ENCODE results near the gene HOXA10.

HOXA10 gene

GRCh38 chr7:27203365-27203953, 29.3 kb upstream of the HOXA10 start:
- no peak for DNase-seq (ENCODE audit: low spot score)

DNA sequence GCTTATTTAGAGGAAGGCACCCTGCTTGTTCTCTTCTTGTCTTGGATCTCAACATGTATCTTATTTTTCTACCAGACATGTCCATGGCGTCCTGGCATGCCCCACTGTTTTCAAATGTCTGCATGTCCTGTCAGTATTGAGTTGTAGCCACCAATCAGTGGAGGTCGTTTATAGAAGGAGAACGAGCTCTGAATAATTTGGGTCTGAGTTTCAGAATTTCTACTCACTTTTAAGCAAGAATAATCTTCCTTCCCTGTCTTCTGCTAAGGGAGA, 28.7 kb upstream of the HOXA10 start:
- DNase-seq (ENCODE audit: low spot score), result no peak

GRCh38 chr7:27202018-27202861, 28.1 kb upstream of the HOXA10 start:
- no peak for DNase-seq (ENCODE audit: low spot score)

GRCh38 chr7:27201580-27202017, 27.5 kb upstream of the HOXA10 start:
- no peak for DNase-seq (ENCODE audit: low spot score)

- DNase-seq (ENCODE audit: low spot score), result no peak
These were observed 26.9 kb upstream of the HOXA10 start for GRCh38 chr7:27200761-27201579.

DNA sequence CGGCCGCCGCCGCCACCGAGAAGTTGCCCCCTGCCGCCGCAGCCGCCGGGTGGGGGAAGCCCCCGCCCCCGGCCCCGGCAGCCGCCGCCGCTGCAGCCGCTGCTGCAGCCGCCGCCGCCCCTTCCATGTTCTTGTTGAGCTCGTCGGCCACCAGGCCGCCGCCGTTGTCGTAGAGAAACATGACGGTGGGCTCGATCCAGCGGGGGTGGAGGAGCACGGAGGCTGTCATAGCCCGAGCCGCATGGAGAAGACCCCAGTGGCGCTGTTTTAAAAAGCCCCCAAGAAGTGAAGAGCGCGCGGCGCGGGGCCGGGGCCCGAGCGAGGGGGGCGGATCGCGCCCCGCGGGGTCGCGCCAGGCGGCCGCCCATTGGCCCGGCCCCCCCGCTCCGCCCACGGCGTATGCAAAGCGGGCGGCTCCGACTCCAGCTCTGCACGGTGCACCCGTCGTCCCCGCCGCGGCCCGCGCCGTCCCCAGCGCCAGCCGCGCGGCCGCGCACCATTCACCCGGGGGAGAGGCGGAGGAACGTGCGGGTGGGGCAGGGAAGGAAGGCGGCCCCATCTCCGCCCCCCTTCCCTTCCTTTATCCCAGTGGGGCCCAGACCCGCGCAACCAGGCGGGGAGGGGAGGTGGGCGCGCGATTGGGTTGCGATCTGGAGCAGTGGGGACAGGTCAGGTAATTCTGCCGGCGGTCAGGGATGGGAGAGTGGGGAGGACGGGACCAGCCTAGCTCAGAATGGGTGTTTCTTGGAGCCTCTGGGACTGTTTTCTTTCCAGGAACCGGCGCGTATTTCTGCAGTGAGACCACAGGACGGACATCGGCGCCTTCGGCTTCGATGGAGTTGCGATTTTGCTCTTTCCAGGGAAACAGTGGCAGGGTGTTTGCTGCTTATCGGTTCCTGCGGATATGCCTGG, 26.0 kb upstream of the HOXA10 start, which contains the start of gene HOXA13:
HOXA13 (minus strand) TSS at position 243 of the 912 bp plus-strand sequence; CDS start at position 229, 14 bp downstream.
- DNase-seq (ENCODE audit: low spot score), result peak; percentile 88

DNA sequence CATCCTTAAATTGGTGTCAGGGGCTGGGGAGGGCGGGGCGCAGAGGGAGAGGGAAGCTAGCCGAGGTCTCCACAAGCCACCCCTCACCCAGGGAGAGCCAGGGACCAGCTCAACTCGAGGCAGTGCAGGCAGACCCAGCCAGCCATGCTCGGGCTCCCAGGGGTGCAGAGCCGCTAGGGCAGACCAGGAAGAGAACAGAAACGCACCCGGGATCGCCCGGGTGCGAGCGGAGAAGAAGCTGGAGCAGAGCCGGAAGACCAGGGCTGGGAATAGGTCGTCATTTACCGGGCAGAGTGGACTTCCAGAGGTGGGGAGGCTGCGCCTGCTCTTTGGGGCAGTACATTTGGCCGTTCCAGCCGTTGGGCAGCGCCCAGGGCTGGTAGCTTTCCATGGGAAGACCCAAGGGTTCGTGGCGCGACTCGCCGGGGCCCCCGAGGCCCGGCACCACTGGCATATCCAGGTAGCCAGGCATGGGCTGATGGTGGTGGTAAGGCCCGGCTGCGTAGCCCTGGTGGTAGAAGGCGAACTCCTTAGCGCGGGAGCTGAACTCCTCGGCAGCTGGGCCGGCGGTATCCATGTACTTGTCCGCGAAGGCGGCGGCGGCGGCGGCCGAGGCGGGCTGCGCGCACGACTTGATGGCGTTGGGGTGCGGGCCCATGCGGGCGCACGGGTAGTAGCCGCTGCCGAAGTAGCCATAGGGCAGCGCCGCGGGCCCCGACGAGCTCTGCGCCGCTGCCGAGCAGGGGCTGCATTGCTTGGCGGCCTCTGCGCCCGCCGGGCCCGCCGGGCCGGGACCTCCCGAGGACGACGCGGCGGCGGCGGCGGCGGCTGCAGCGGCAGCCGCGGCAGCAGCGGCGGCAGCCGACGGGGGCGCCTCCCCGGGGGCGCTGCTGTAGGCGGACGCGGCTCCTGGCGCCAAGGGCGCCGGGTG, 25.0 kb upstream of the HOXA10 start:
- DNase-seq (ENCODE audit: low spot score), result peak; percentile 63

GRCh38 chr7:27198138-27198841, 24.2 kb upstream of the HOXA10 start:
- no peak for DNase-seq (ENCODE audit: low spot score)

- no peak for DNase-seq (ENCODE audit: low spot score)
These were observed 23.3 kb upstream of the HOXA10 start for GRCh38 chr7:27197137-27198042.

GRCh38 chr7:27196287-27196767, 22.2 kb upstream of the HOXA10 start:
- peak; percentile 59 for DNase-seq (ENCODE audit: low spot score)

GRCh38 chr7:27194686-27195379, 20.7 kb upstream of the HOXA10 start:
- DNase-seq (ENCODE audit: low spot score), result no peak

- no peak for DNase-seq (ENCODE audit: low spot score)
These were observed 19.9 kb upstream of the HOXA10 start for GRCh38 chr7:27194002-27194352.

- no peak for DNase-seq (ENCODE audit: low spot score)
These were observed 19.3 kb upstream of the HOXA10 start for GRCh38 chr7:27193335-27194001.

DNA sequence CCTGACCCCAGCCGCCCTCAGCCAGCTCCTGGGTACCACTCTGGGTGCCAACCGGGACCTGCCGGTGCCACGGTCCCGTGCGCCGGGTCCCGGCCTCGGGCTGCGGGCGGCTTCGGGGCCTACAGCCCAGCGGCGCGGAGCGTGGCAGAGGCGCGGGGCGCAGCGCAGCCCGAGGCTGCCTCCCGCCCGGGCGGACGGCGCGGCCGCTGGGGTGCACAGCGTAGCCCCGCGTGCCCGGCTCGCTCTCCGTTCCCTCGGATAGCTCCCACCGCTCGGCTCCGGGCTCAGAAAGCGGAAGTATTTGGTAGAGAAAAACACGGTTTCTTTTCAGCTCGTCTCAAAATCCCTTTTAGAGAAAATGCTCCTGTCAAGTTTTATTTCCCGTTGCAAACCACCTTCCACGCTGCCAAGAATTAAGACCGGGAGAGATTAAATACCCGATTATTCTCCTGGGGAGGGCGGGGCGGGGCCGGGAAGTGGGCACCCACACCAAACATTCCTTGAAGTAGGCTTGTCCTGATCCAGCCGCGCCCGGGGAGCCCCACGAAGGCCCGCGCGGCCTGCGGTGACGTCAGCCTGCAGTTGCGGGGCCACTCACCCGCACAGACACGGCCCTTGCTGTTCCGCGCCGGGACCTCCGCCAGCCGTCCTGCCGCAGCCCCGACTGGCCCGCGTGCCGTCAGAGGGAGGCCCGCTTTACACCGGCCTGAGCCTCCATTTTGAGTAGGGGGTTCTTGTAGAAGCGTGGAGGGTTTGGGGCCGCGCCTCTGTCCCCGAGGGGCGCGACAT, 18.6 kb upstream of the HOXA10 start:
- DNase-seq (ENCODE audit: low spot score), result peak; percentile 62

DNA sequence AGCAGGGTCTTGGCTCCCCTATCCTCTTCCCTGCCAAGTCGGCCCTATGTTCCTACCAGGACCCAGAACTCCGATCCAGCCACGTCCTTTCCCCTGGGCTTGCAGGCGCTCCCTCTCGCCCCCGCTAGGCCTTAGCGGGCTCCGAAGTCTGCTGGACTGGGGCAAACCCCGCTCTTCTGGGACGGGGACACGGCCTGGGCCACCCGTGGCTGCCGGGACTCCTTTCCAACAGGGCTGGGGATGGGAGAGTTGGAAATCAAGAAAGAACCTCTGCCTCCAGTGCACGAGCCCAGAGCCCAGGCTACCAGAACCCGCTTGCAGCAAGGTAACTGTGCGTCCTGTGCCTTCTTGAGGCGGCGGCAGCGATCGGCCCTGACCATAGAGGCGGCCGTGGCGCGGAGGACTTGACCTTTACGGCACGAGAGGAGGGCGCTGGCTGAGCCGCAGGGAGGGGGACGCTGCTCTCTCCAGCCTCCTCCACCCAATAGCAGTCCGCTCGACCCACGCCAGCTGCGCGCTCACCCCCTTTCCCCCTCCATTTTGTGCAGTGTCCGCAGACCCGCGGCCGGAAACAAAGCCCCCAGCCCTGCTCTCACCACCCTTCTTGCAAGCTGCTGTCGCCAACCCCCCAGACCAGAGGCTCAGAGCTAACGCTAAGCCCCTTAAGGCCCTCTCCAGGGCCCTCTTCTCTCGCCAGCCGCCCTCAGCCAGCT, 17.9 kb upstream of the HOXA10 start:
- DNase-seq (ENCODE audit: low spot score), result no peak

DNA sequence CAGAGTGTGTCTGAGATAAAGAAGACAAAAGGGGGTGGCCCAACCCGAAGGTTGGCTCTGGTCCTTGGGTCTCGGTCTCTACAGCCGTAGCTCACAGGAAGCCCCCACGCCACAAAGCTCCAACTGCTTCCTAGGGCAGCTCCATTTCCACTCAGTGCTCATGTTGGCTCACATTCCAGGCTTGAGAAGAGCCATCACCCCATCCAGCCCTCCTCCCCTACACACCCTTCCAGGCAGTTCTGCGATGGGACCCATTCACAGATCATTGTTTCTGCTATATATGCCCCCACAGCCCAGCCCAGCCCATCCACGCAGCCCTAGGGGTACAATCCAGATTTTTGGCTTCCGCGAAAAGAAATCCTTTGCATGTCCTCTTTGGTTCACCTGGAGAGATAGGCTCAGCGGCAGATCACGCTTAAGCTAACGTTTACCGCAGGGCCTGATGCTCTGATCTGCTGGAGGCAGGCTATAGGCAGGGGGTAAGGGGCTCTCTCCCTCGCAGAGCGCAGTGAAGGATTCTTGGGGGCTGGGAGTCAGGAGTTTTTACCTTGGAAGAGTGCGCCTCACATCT, 17.1 kb upstream of the HOXA10 start:
- no peak for DNase-seq (ENCODE audit: low spot score)

Measured in D341Med (cell line).